DMS79 (cell line): ENCODE measurements around the gene ALOX5.
"Not testable (repeated sequence)": the region's sequence is repeated elsewhere in the genome, so short reads cannot be mapped to it uniquely, and the experiment has no call there.

Experiments
- DNase-seq: peaks from one replicate; lab custom pipeline; 2025; lab: John Stamatoyannopoulos, UW

The ALOX5 gene

GRCh38 chr10:45374350-45375052 lies 485 bp downstream of the ALOX5 start:
- no peak for DNase-seq

GRCh38 chr10:45375101-45375500 lies 1.1 kb downstream of the ALOX5 start:
- no peak for DNase-seq

- no peak for DNase-seq
These were observed 1.8 kb downstream of the ALOX5 start for GRCh38 chr10:45375716-45376231.

- no peak for DNase-seq
These were observed 2.4 kb downstream of the ALOX5 start for GRCh38 chr10:45376371-45376801.

GRCh38 chr10:45377321-45377720 lies 3.3 kb downstream of the ALOX5 start:
- no peak for DNase-seq

GRCh38 chr10:45377858-45378257 lies 3.8 kb downstream of the ALOX5 start:
- DNase-seq: no peak

GRCh38 chr10:45378914-45379726 lies 5.1 kb downstream of the ALOX5 start:
- DNase-seq: no peak

GRCh38 chr10:45379891-45380540 lies 6.0 kb downstream of the ALOX5 start:
- DNase-seq: no peak

- DNase-seq: no peak
These were observed 7.0 kb downstream of the ALOX5 start for GRCh38 chr10:45380903-45381620.

GRCh38 chr10:45382591-45382990 lies 8.6 kb downstream of the ALOX5 start:
- DNase-seq: no peak

- DNase-seq: no peak
These were observed 9.8 kb downstream of the ALOX5 start for GRCh38 chr10:45383682-45384330.

- DNase-seq: no peak
These were observed 12.6 kb downstream of the ALOX5 start for GRCh38 chr10:45386657-45387056.

GRCh38 chr10:45387096-45387893 lies 13.3 kb downstream of the ALOX5 start:
- no peak for DNase-seq

- DNase-seq: not testable (repeated sequence)
These were observed 15.7 kb downstream of the ALOX5 start for GRCh38 chr10:45389671-45390070.

- not testable (repeated sequence) for DNase-seq
These were observed 17.6 kb downstream of the ALOX5 start for GRCh38 chr10:45391636-45392035.

- no peak for DNase-seq
These were observed 21.5 kb downstream of the ALOX5 start for GRCh38 chr10:45395554-45395953.

GRCh38 chr10:45398595-45398994 lies 24.6 kb downstream of the ALOX5 start:
- no peak for DNase-seq

GRCh38 chr10:45399113-45399512 lies 25.1 kb downstream of the ALOX5 start:
- no peak for DNase-seq

GRCh38 chr10:45403151-45403550 lies 29.1 kb downstream of the ALOX5 start:
- no peak for DNase-seq

GRCh38 chr10:45404087-45404769 lies 30.2 kb downstream of the ALOX5 start:
- DNase-seq: no peak
